HCT116 (cell line): ENCODE results near the gene KIF5C.
A peak's percentile ranks its signal among the peaks of the same experiment; 100 is the strongest.

Experiments used
- CEBPB ChIP-seq: IDR thresholded peaks from 2 replicates; pipeline ENCODE4 v1.6.1; 2012; ENCODE audit warnings: low read depth
- ELF1 ChIP-seq: IDR thresholded peaks from 2 replicates; pipeline ENCODE4 v1.6.1; 2012; ENCODE audit warnings: low read depth, borderline replicate concordance
- EZH2 ChIP-seq: fragments of 200-600 bp; sonication (generic); IDR thresholded peaks from 2 replicates; pipeline ENCODE4 v1.6.1; 2017; ENCODE audit warnings: antibody characterized with exemption, mixed run types
- EZH2phosphoT487 ChIP-seq: fragments of 200-600 bp; IDR thresholded peaks from 2 replicates; pipeline ENCODE4 v1.6.1; 2018; ENCODE audit warnings: antibody characterized with exemption, borderline replicate concordance
- FOSL1 ChIP-seq: IDR thresholded peaks from 2 replicates; pipeline ENCODE4 v1.6.1; 2012; ENCODE audit warnings: low read depth
- POLR2A ChIP-seq: IDR thresholded peaks from 2 replicates; pipeline ENCODE4 v1.7.0; 2011; ENCODE audit warnings: borderline replicate concordance; ENCODE audit not compliant: insufficient read depth, insufficient read length; ENCODE audit errors: extremely low read depth
- POLR2AphosphoS5 ChIP-seq: IDR thresholded peaks from 2 replicates; pipeline ENCODE4 v1.6.1; 2011; ENCODE audit warnings: mild to moderate bottlenecking, low read depth, low read length, moderate library complexity
- SP1 ChIP-seq: IDR thresholded peaks from 2 replicates; pipeline ENCODE4 v1.6.1; 2012; ENCODE audit warnings: low read depth
- YY1 ChIP-seq: IDR thresholded peaks from 2 replicates; pipeline ENCODE4 v1.6.1; 2011; ENCODE audit warnings: low read length, low read depth, moderate library complexity, mild to moderate bottlenecking; ENCODE audit not compliant: insufficient replicate concordance; ENCODE audit errors: extremely low read depth
- ZFX ChIP-seq: fragments of 450-650 bp; IDR thresholded peaks from 2 replicates; pipeline ENCODE4 v1.6.1; 2017
- TF ChIP-seq, protein P1 (sequence below), 3 experiments: fragments of 200-600 bp in 1 of 3; sonication (generic) in 1 of 3; IDR thresholded peaks in 2 of 3; conservative IDR thresholded peaks in 1 of 3; 2 replicates each; pipeline ENCODE4 v1.5.1; 2012 to 2017; ENCODE audit warnings: low read depth in 2 of 3, low read length in 2 of 3, antibody characterized with exemption in 1 of 3, borderline replicate concordance in 1 of 3, control low read depth in 1 of 3, mild to moderate bottlenecking in 1 of 3, mixed read lengths in 1 of 3, mixed run types in 1 of 3, moderate library complexity in 1 of 3; ENCODE audit not compliant: insufficient read depth in 1 of 3
- TF ChIP-seq, protein P2 (sequence below): IDR thresholded peaks from 2 replicates; pipeline ENCODE4 v1.6.1; 2012; ENCODE audit warnings: low read depth
- TF ChIP-seq, protein P3 (sequence below): IDR thresholded peaks from 2 replicates; pipeline ENCODE4 v1.6.1; 2012

DNA sequence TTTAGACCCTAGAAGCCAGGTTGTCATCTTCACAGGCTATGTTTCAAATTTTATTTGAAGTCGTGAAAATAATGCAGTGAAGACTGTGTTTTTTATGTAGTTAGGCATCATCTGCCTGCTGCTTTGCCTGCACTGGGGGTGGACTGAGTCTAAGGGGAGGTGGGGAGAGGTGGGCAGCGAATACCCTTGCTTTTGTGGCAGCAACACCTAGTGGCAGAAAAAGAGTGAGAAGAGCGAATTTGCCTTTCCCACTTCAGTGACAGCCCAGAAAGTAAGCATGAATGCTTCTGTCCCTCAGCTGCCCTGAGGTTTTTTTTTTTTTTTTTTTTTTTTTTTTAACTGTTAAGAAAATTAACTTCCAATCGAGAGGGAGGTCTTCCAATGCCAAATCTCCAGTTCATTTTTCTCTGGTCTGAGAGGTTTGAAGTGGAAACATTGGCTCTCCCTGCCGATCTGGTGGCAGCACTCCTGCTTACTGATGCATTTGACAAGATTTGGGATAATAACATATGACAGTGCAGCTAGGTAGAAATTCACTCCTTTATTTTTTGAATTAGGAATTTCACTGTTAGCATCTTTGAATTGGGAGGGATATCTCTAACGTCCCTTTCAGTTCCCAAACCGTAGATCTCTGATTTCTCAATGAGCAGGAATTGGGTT, 103.1 kb downstream of the KIF5C start:
- TF ChIP-seq, protein P1, sequence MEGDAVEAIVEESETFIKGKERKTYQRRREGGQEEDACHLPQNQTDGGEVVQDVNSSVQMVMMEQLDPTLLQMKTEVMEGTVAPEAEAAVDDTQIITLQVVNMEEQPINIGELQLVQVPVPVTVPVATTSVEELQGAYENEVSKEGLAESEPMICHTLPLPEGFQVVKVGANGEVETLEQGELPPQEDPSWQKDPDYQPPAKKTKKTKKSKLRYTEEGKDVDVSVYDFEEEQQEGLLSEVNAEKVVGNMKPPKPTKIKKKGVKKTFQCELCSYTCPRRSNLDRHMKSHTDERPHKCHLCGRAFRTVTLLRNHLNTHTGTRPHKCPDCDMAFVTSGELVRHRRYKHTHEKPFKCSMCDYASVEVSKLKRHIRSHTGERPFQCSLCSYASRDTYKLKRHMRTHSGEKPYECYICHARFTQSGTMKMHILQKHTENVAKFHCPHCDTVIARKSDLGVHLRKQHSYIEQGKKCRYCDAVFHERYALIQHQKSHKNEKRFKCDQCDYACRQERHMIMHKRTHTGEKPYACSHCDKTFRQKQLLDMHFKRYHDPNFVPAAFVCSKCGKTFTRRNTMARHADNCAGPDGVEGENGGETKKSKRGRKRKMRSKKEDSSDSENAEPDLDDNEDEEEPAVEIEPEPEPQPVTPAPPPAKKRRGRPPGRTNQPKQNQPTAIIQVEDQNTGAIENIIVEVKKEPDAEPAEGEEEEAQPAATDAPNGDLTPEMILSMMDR (IDR thresholded peaks at IDR 0.05 in 2 of 3, conservative IDR thresholded peaks at IDR 0.05 in 1 of 3; ENCODE audit: borderline replicate concordance in 1 of 3, insufficient read depth in 1 of 3, low read depth in 2 of 3, low read length in 2 of 3) = 0 out of 6 replicates have a peak, but pooled peaks of 1 of the 3 experiments have one; percentile 25
- TF ChIP-seq, protein P2, sequence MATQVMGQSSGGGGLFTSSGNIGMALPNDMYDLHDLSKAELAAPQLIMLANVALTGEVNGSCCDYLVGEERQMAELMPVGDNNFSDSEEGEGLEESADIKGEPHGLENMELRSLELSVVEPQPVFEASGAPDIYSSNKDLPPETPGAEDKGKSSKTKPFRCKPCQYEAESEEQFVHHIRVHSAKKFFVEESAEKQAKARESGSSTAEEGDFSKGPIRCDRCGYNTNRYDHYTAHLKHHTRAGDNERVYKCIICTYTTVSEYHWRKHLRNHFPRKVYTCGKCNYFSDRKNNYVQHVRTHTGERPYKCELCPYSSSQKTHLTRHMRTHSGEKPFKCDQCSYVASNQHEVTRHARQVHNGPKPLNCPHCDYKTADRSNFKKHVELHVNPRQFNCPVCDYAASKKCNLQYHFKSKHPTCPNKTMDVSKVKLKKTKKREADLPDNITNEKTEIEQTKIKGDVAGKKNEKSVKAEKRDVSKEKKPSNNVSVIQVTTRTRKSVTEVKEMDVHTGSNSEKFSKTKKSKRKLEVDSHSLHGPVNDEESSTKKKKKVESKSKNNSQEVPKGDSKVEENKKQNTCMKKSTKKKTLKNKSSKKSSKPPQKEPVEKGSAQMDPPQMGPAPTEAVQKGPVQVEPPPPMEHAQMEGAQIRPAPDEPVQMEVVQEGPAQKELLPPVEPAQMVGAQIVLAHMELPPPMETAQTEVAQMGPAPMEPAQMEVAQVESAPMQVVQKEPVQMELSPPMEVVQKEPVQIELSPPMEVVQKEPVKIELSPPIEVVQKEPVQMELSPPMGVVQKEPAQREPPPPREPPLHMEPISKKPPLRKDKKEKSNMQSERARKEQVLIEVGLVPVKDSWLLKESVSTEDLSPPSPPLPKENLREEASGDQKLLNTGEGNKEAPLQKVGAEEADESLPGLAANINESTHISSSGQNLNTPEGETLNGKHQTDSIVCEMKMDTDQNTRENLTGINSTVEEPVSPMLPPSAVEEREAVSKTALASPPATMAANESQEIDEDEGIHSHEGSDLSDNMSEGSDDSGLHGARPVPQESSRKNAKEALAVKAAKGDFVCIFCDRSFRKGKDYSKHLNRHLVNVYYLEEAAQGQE = no peak
- no peak for TF ChIP-seq FOSL1
- TF ChIP-seq EZH2 = no peak
- TF ChIP-seq POLR2AphosphoS5 = no peak
- no peak for TF ChIP-seq EZH2phosphoT487
- TF ChIP-seq POLR2A = no peak
- no peak for TF ChIP-seq CEBPB
- TF ChIP-seq, protein P3, sequence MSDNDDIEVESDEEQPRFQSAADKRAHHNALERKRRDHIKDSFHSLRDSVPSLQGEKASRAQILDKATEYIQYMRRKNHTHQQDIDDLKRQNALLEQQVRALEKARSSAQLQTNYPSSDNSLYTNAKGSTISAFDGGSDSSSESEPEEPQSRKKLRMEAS = no peak
- TF ChIP-seq ELF1 = no peak
- TF ChIP-seq ZFX = no peak
- TF ChIP-seq SP1 = no peak
- no peak for TF ChIP-seq YY1
